Measurements from ENCODE around the gene SOCS3.

GRCh38 chr17:78343543-78344201, 16.2 kb downstream of the SOCS3 start:
- no peak for TF ChIP-seq CTCF (conservative IDR thresholded peaks at IDR 0.05 in 1 of 2, IDR thresholded peaks at IDR 0.05 in 1 of 2; ENCODE audit: low read depth in 1 of 2, low read length in 2 of 2)
- no peak for TF ChIP-seq EZH2 (IDR thresholded peaks at IDR 0.05; ENCODE audit: low read length, missing control alignments)

Data from fibroblast of lung (primary cell).